COLO829 (cell line): ENCODE measurements around the gene MICU2.
A peak's percentile ranks its signal among the peaks of the same experiment; 100 is the strongest.
"Not testable (repeated sequence)": the region's sequence is repeated elsewhere in the genome, so short reads cannot be mapped to it uniquely, and the experiment has no call there.

ENCODE experiments used
- DNase-seq: peaks from one replicate; pipeline ENCODE4 v3.0.0; 2012; ENCODE audit warnings: low spot score

The MICU2 gene

GRCh38 chr13:21594715-21595545 lies 9.0 kb downstream of the MICU2 start:
- DNase-seq: no peak

- DNase-seq: not testable (repeated sequence)
These were observed 13.1 kb downstream of the MICU2 start for GRCh38 chr13:21590665-21591456.

- no peak for DNase-seq
These were observed 13.7 kb downstream of the MICU2 start for GRCh38 chr13:21590231-21590630.

- DNase-seq: not testable (repeated sequence)
These were observed 14.5 kb downstream of the MICU2 start for GRCh38 chr13:21589510-21589909.

- DNase-seq: not testable (repeated sequence)
These were observed 15.6 kb downstream of the MICU2 start for GRCh38 chr13:21588411-21588810.

GRCh38 chr13:21584973-21585592 lies 18.9 kb downstream of the MICU2 start:
- DNase-seq: no peak

- DNase-seq: no peak
These were observed 20.5 kb downstream of the MICU2 start for GRCh38 chr13:21583478-21583877.

GRCh38 chr13:21580736-21581135 lies 23.2 kb downstream of the MICU2 start:
- no peak for DNase-seq

GRCh38 chr13:21579754-21580316 lies 24.1 kb downstream of the MICU2 start:
- DNase-seq: no peak

- DNase-seq: no peak
These were observed 25.2 kb downstream of the MICU2 start for GRCh38 chr13:21578748-21579147.

GRCh38 chr13:21576426-21576825 lies 27.5 kb downstream of the MICU2 start:
- DNase-seq: no peak

- no peak for DNase-seq
These were observed 29.9 kb downstream of the MICU2 start for GRCh38 chr13:21573920-21574712.

- DNase-seq: no peak
These were observed 34.3 kb downstream of the MICU2 start for GRCh38 chr13:21569686-21570085.

GRCh38 chr13:21568854-21569253 lies 35.1 kb downstream of the MICU2 start:
- no peak for DNase-seq

- DNase-seq: no peak
These were observed 36.3 kb downstream of the MICU2 start for GRCh38 chr13:21567714-21568113.

GRCh38 chr13:21557995-21558394 lies 46.0 kb downstream of the MICU2 start:
- DNase-seq: peak; percentile 16

- DNase-seq: no peak
These were observed 47.9 kb downstream of the MICU2 start for GRCh38 chr13:21556051-21556450.

- DNase-seq: not testable (repeated sequence)
These were observed 50.7 kb downstream of the MICU2 start for GRCh38 chr13:21553261-21553660.

- no peak for DNase-seq
These were observed 53.1 kb downstream of the MICU2 start for GRCh38 chr13:21550918-21551317.

GRCh38 chr13:21549633-21550032 lies 54.3 kb downstream of the MICU2 start:
- DNase-seq: no peak

GRCh38 chr13:21548577-21548976 lies 55.4 kb downstream of the MICU2 start:
- no peak for DNase-seq

GRCh38 chr13:21546372-21546771 lies 57.6 kb downstream of the MICU2 start:
- DNase-seq: no peak
